ENCODE results near the gene SLC8B1. TPM values are rescaled to one million over a fixed set of nuclear protein-coding genes. Genes with fewer than 3 reads are reported as not detected.

SLC8B1 gene
- total RNA-seq, 2 donors from 2014 or later: 25.2 to 44.2 TPM

DNA sequence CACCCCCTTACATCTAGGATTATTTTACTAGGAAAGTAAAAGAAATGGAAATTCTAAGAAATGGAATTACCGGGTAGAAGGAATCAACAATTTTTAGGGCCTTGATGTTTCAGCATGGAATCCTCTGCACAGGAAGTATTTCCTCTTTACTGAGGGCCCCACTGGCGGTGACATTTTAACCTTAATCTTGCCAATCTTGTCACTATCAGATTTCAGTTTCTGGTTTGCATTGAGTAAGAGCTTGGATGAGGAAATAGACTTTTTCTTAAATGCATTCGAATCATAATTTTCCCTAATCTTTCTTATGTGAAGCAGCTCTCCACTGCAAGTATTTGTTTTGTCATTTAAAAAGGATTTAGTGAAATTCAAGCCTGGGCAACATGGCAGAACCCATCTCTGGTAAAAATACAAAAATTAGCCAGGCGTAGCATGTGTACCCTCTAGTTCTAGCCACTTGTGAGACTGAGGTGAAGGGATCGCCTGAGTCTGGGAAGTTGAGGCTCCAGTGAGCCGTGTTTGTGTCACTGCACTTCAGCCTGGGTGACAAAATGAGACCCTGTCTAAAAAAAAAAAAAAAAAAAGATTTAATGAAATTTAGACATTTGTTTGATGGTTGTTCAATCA is 73.0 kb downstream of the SLC8B1 start:
- Histone ChIP-seq H3K27me3 (no peaks in the 10 kb centered on the region), H3K36me3 (replicated peaks in 1 of 2; ENCODE audit: insufficient read depth in 1 of 2, low read depth in 2 of 2) (peaks cover 0 to 8% of the 10 kb centered on the region in 2 donors), H3K27ac (peak overlapping the region; percentile 60 to 77 (median 68)), H3K4me3 (no peak overlapping the region), H3K9me3 (no peaks in the 10 kb centered on the region), H3K4me1 (peaks cover 52% of the 10 kb centered on the region)
- TF ChIP-seq CTCF (IDR thresholded peaks at IDR 0.05): no peak
- no peak for TF ChIP-seq POLR2A (IDR thresholded peaks at IDR 0.05)
- 65 to 81% methylated on average over 6 of the region's 6 CpGs for WGBS, 2 donors
- ATAC-seq (no peak), DNase-seq (no peak)
- intact Hi-C loops (cut with DNase I): no loop called here

GRCh38 chr12:113260636-113261300 is 74.1 kb downstream of the SLC8B1 start:
- Histone ChIP-seq H3K27me3 (no peaks in the 10 kb centered on the region), H3K9me3 (no peaks in the 10 kb centered on the region), H3K4me3 (no peak overlapping the region), H3K36me3 (replicated peaks in 1 of 2; ENCODE audit: insufficient read depth in 1 of 2, low read depth in 2 of 2) (no peaks in the 10 kb centered on the region), H3K4me1 (peaks cover 52% of the 10 kb centered on the region), H3K27ac (peak overlapping the region; percentile 69 to 80 (median 76))
- ATAC-seq (no peak), DNase-seq (no peak)
- WGBS, 2 donors: 71 to 75% methylated on average over 12 of the region's 12 CpGs
- intact Hi-C loops (cut with DNase I): no loop called here
- TF ChIP-seq CTCF (IDR thresholded peaks at IDR 0.05) (no peak), POLR2A (IDR thresholded peaks at IDR 0.05) (no peak)

GRCh38 chr12:113260127-113260526 is 74.8 kb downstream of the SLC8B1 start:
- peaks cover 52% of the 10 kb centered on the region for H3K4me1 ChIP-seq
- no peaks in the 10 kb centered on the region for H3K9me3 ChIP-seq
- TF ChIP-seq CTCF (IDR thresholded peaks at IDR 0.05) (no peak), POLR2A (IDR thresholded peaks at IDR 0.05) (no peak)
- ATAC-seq (peak; percentile 3), DNase-seq (no peak)
- WGBS, 2 donors: 38 to 54% methylated on average over 5 of the region's 5 CpGs
- H3K27me3 ChIP-seq: no peaks in the 10 kb centered on the region
- H3K36me3 ChIP-seq (replicated peaks in 1 of 2; ENCODE audit: insufficient read depth in 1 of 2, low read depth in 2 of 2): no peaks in the 10 kb centered on the region
- intact Hi-C loops (cut with DNase I): no loop called here
- peak overlapping the region; percentile 69 to 80 (median 76) for H3K27ac ChIP-seq
- H3K4me3 ChIP-seq: no peak overlapping the region

GRCh38 chr12:113257564-113257963 is 77.3 kb downstream of the SLC8B1 start:
- H3K9me3 ChIP-seq: no peaks in the 10 kb centered on the region
- H3K4me3 ChIP-seq: no peak overlapping the region
- intact Hi-C loops (cut with DNase I): no loop called here
- H3K27ac ChIP-seq: no peak overlapping the region
- TF ChIP-seq CTCF (IDR thresholded peaks at IDR 0.05): no peak
- no peak for TF ChIP-seq POLR2A (IDR thresholded peaks at IDR 0.05)
- DNase-seq (no peak), ATAC-seq (no peak)
- no peaks in the 10 kb centered on the region for H3K27me3 ChIP-seq
- no peaks in the 10 kb centered on the region for H3K36me3 ChIP-seq (replicated peaks in 1 of 2; ENCODE audit: insufficient read depth in 1 of 2, low read depth in 2 of 2)
- H3K4me1 ChIP-seq: peaks cover 41% of the 10 kb centered on the region

- intact Hi-C loops (cut with DNase I): no loop called here
- 94 to 96% methylated on average over 4 of the region's 4 CpGs for WGBS, 2 donors
- no peak overlapping the region for H3K4me3 ChIP-seq
- H3K9me3 ChIP-seq: no peaks in the 10 kb centered on the region
- no peaks in the 10 kb centered on the region for H3K36me3 ChIP-seq (replicated peaks in 1 of 2; ENCODE audit: insufficient read depth in 1 of 2, low read depth in 2 of 2)
- H3K4me1 ChIP-seq: peaks cover 21% of the 10 kb centered on the region
- no peak for TF ChIP-seq CTCF (IDR thresholded peaks at IDR 0.05)
- TF ChIP-seq POLR2A (IDR thresholded peaks at IDR 0.05): no peak
- H3K27me3 ChIP-seq: no peaks in the 10 kb centered on the region
- DNase-seq: no peak
- H3K27ac ChIP-seq: peak overlapping the region in 1 of 4 donors; percentile 36
- ATAC-seq: no peak
Observed at GRCh38 chr12:113254298-113254697, 80.6 kb downstream of the SLC8B1 start.
